Memory B cell (primary cell): Measurements from ENCODE around the gene ZNF519.
"Not testable (repeated sequence)": the region's sequence is repeated elsewhere in the genome, so short reads cannot be mapped to it uniquely, and the experiment has no call there.

Experiments used
- ATAC-seq: fragments of 150-1000 bp; cut with Tn5 transposase; 2 replicates; pipeline ENCODE4 v1.10.0; 2021; ENCODE audit warnings: low read depth, mild to moderate bottlenecking, moderate library complexity
- DNase-seq, 2 donors: peaks; one replicate each; pipeline ENCODE4 v3.0.0; 2022; ENCODE audit warnings: low spot score in 2 of 2
- H3K27ac Mint-ChIP-seq: one replicate; pipeline ENCODE4 v1.8.0; 2022; ENCODE audit warnings: mild to moderate bottlenecking, moderate library complexity, mixed read lengths
- H3K27me3 Mint-ChIP-seq: one replicate; pipeline ENCODE4 v1.8.0; 2022; ENCODE audit warnings: mixed read lengths
- H3K36me3 Mint-ChIP-seq: one replicate; pipeline ENCODE4 v1.8.0; 2022; ENCODE audit warnings: mild to moderate bottlenecking, mixed read lengths
- H3K4me1 Mint-ChIP-seq: one replicate; pipeline ENCODE4 v1.8.0; 2022; ENCODE audit warnings: mixed read lengths
- H3K4me3 Mint-ChIP-seq: one replicate; pipeline ENCODE4 v1.8.0; 2022; ENCODE audit warnings: mild to moderate bottlenecking, moderate library complexity, mixed read lengths
- H3K9me3 Mint-ChIP-seq: one replicate; pipeline ENCODE4 v1.8.0; 2022; ENCODE audit warnings: mixed read lengths

ZNF519 gene

GRCh38 chr18:14139583-14139982, 7.3 kb upstream of the ZNF519 start:
- H3K27ac Mint-ChIP-seq, H3K27me3 Mint-ChIP-seq, DNase-seq, H3K9me3 Mint-ChIP-seq, H3K4me3 Mint-ChIP-seq, H3K4me1 Mint-ChIP-seq, H3K36me3 Mint-ChIP-seq, ATAC-seq: not testable (repeated sequence)

- H3K36me3 Mint-ChIP-seq, H3K27me3 Mint-ChIP-seq, ATAC-seq: not testable (repeated sequence)
Measured at GRCh38 chr18:14137971-14138370, 5.7 kb upstream of the ZNF519 start.

GRCh38 chr18:14131696-14132270, 452 bp downstream of the ZNF519 start:
- H3K9me3 Mint-ChIP-seq, H3K36me3 Mint-ChIP-seq, H3K27me3 Mint-ChIP-seq, DNase-seq: not testable (repeated sequence)
- Mint-ChIP-seq H3K27ac (peak overlapping the region; percentile 65), H3K4me3 (peak overlapping the region; percentile 93), H3K4me1 (peaks cover 11% of the 10 kb centered on the region)
- ATAC-seq: peak; percentile 27

More at GRCh38 chr18:14137971-14138370, 5.7 kb upstream of the ZNF519 start:
- H3K4me3 Mint-ChIP-seq, DNase-seq, H3K9me3 Mint-ChIP-seq, H3K4me1 Mint-ChIP-seq, H3K27ac Mint-ChIP-seq: not testable (repeated sequence)

- not testable (repeated sequence) for H3K27ac Mint-ChIP-seq, H3K27me3 Mint-ChIP-seq, H3K36me3 Mint-ChIP-seq, DNase-seq, H3K9me3 Mint-ChIP-seq, H3K4me3 Mint-ChIP-seq, ATAC-seq
- H3K4me1 Mint-ChIP-seq: peaks cover 13% of the 10 kb centered on the region
Measured at GRCh38 chr18:14130804-14131203, 1.4 kb downstream of the ZNF519 start.

- H3K36me3 Mint-ChIP-seq: peaks cover 8% of the 10 kb centered on the region
- ATAC-seq (no peak), DNase-seq (no peak)
- H3K4me1 Mint-ChIP-seq: peaks cover 13% of the 10 kb centered on the region
- no peaks in the 10 kb centered on the region for H3K27me3 Mint-ChIP-seq
- no peak overlapping the region for H3K4me3 Mint-ChIP-seq
- no peaks in the 10 kb centered on the region for H3K9me3 Mint-ChIP-seq
- peak overlapping the region; percentile 50 for H3K27ac Mint-ChIP-seq
Measured at GRCh38 chr18:14124689-14125088, 7.5 kb downstream of the ZNF519 start.

GRCh38 chr18:14122097-14122496, 10.1 kb downstream of the ZNF519 start:
- Mint-ChIP-seq H3K27ac (no peak overlapping the region), H3K9me3 (no peaks in the 10 kb centered on the region), H3K4me1 (peaks cover 12% of the 10 kb centered on the region), H3K4me3 (no peak overlapping the region), H3K27me3 (no peaks in the 10 kb centered on the region), H3K36me3 (peaks cover 8% of the 10 kb centered on the region)
- no peak for ATAC-seq
- no peak for DNase-seq

- DNase-seq (no peak), ATAC-seq (no peak)
- no peaks in the 10 kb centered on the region for H3K9me3 Mint-ChIP-seq
- no peak overlapping the region for H3K27ac Mint-ChIP-seq
- no peaks in the 10 kb centered on the region for H3K27me3 Mint-ChIP-seq
- H3K4me1 Mint-ChIP-seq: peaks cover 9% of the 10 kb centered on the region
- H3K4me3 Mint-ChIP-seq: no peak overlapping the region
- peaks cover 8% of the 10 kb centered on the region for H3K36me3 Mint-ChIP-seq
Measured at GRCh38 chr18:14120926-14121325, 11.3 kb downstream of the ZNF519 start.

GRCh38 chr18:14117606-14118005, 14.6 kb downstream of the ZNF519 start:
- no peak for ATAC-seq
- Mint-ChIP-seq H3K27me3 (no peaks in the 10 kb centered on the region), H3K9me3 (no peaks in the 10 kb centered on the region), H3K4me1 (peaks cover 6% of the 10 kb centered on the region), H3K36me3 (peaks cover 6% of the 10 kb centered on the region), H3K27ac (no peak overlapping the region), H3K4me3 (no peak overlapping the region)
- DNase-seq: no peak

GRCh38 chr18:14106906-14107305, 25.3 kb downstream of the ZNF519 start:
- no peak for ATAC-seq
- Mint-ChIP-seq H3K4me1 (no peaks in the 10 kb centered on the region), H3K9me3 (peaks cover 12% of the 10 kb centered on the region), H3K4me3 (no peak overlapping the region), H3K27ac (no peak overlapping the region), H3K36me3 (peaks cover 20% of the 10 kb centered on the region), H3K27me3 (no peaks in the 10 kb centered on the region)
- no peak for DNase-seq

GRCh38 chr18:14104906-14105748, 27.1 kb downstream of the ZNF519 start:
- DNase-seq (no peak), ATAC-seq (no peak)
- Mint-ChIP-seq H3K27ac (no peak overlapping the region), H3K36me3 (peaks cover 21% of the 10 kb centered on the region), H3K27me3 (no peaks in the 10 kb centered on the region), H3K4me3 (no peak overlapping the region), H3K4me1 (no peaks in the 10 kb centered on the region), H3K9me3 (peaks cover 12% of the 10 kb centered on the region)

- Mint-ChIP-seq H3K36me3 (peaks cover 19% of the 10 kb centered on the region), H3K27me3 (no peaks in the 10 kb centered on the region)
Measured at GRCh38 chr18:14104201-14104600, 28.0 kb downstream of the ZNF519 start.

GRCh38 chr18:14100503-14101286, 31.5 kb downstream of the ZNF519 start:
- no peaks in the 10 kb centered on the region for H3K27me3 Mint-ChIP-seq
- H3K9me3 Mint-ChIP-seq: peaks cover 9% of the 10 kb centered on the region
- H3K4me1 Mint-ChIP-seq: no peaks in the 10 kb centered on the region
- DNase-seq: no peak
- no peak overlapping the region for H3K27ac Mint-ChIP-seq
- ATAC-seq: no peak
- H3K36me3 Mint-ChIP-seq: peaks cover 13% of the 10 kb centered on the region
- no peak overlapping the region for H3K4me3 Mint-ChIP-seq

More at GRCh38 chr18:14104201-14104600, 28.0 kb downstream of the ZNF519 start:
- Mint-ChIP-seq H3K9me3 (peaks cover 12% of the 10 kb centered on the region), H3K4me1 (no peaks in the 10 kb centered on the region), H3K4me3 (no peak overlapping the region), H3K27ac (no peak overlapping the region)
- ATAC-seq: no peak
- no peak for DNase-seq

GRCh38 chr18:14098428-14098827, 33.8 kb downstream of the ZNF519 start:
- H3K4me1 Mint-ChIP-seq: no peaks in the 10 kb centered on the region

GRCh38 chr18:14097761-14098160, 34.5 kb downstream of the ZNF519 start:
- Mint-ChIP-seq H3K4me3 (no peak overlapping the region), H3K27me3 (no peaks in the 10 kb centered on the region), H3K9me3 (no peaks in the 10 kb centered on the region), H3K4me1 (no peaks in the 10 kb centered on the region), H3K27ac (no peak overlapping the region), H3K36me3 (peaks cover 3% of the 10 kb centered on the region)
- no peak for DNase-seq
- no peak for ATAC-seq

More at GRCh38 chr18:14098428-14098827, 33.8 kb downstream of the ZNF519 start:
- DNase-seq: no peak
- Mint-ChIP-seq H3K4me3 (no peak overlapping the region), H3K27me3 (no peaks in the 10 kb centered on the region), H3K27ac (no peak overlapping the region), H3K9me3 (no peaks in the 10 kb centered on the region), H3K36me3 (peaks cover 3% of the 10 kb centered on the region)
- no peak for ATAC-seq
